Skin epidermis (tissue), 12 donors: ENCODE results near the gene NR2F6.

ENCODE experiments used
- H3K27ac ChIP-seq, 21 experiments: fragments of 200-600 bp; sonication (generic) in 11 of 21; one replicate each; pipeline ENCODE4 v1.5.0; 2020; ENCODE audit warnings: mild to moderate bottlenecking in 3 of 21, inconsistent platforms in 2 of 21, moderate library complexity in 2 of 21
- H3K4me3 ChIP-seq, 7 experiments: fragments of 200-600 bp; sonication (generic) in 2 of 7; one replicate each; pipeline ENCODE4 v1.5.0; 2020; ENCODE audit warnings: inconsistent platforms in 2 of 7, mild to moderate bottlenecking in 2 of 7, moderate library complexity in 1 of 7

The NR2F6 gene

DNA sequence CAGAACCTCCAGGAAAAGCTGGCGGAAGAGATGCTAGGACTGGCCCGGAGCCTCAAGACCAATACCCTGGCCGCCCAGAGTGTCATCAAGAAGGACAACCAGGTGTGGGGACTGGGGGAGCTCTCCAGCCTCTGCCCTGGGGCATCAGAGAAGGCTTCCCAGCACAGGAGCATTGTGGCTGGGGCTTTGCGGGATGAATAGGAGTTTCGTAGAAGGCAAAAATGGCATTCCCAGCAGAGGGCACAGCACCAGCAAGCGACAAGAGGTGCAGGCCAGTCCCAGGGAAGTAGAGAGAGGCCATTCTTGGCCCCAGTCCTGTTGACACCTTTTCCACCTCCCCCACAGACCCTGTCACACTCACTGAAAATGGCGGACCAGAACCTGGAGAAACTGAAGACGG, 26.4 kb downstream of the NR2F6 start:
- no peak overlapping the region for H3K27ac ChIP-seq
- H3K4me3 ChIP-seq: no peak overlapping the region

DNA sequence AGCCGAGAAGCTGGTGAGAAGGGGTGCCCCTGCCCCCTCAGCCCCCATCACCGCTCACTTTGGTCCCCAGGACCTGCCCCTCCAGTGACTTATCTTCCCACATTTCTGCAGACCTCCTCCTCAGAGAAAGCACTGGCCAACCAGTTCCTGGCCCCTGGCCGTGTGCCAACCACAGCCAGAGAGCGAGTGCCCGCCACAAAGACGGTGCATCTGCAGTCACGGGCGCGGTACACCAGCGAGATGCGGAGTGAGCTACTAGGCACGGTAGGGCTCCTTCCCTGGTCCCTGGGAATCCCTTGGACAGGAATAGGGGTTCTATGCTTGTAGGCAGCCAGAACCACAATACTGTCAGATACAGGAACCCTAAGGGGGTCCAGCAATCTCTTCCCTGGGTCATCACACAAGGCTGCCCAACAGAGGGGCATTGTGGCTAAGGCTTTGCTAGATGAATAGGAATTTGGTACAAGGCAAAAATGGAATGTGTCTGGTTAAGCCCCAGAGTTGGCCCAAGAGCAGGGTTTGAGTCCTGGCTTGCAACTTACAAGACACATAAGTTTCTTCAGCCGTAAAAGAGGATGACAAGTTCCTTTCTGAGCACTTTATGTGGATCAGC, 29.6 kb downstream of the NR2F6 start:
- H3K4me3 ChIP-seq: peak overlapping the region in 5 of 7 experiments; percentile 51 to 68 (median 60)
- peak overlapping the region in 8 of 21 experiments; percentile 89 to 97 (median 94) for H3K27ac ChIP-seq

DNA sequence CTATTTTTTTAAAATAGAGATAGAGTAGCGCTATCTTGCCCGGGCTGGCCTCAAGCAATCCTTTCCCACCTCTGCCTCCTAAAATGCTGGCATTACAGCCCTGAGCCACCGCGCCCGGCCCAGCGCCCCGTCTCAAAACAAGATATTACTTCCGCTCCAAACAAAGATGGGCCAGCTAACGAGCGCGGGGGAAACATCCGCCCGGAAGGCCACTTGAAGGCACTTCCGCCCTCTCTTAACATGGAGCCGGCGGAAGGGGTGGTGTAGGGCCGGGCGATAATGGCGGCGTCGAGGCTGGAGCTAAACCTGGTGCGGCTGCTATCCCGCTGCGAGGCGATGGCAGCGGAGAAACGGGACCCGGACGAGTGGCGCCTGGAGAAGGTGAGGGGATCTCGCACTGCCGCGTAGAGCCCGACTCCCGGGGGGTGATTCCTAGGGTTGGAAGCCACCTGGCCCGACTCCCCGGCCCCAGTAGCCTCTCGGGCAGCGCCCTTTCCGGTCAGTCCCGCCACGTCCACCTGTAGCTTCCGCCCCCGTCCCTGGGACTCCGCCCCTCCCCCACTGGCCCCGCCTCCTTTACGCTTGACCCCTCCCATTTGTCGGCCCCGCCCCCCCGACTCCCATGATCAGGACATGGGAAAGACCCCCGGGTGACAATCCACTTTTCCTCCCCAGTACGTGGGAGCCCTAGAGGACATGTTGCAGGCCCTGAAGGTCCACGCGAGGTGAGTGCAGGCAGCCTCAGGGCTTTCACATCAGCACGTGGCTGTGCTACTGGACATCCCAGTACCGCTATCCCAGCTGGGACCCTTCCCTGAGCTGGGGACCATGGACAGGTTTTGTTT, 30.4 kb downstream of the NR2F6 start, which contains the start of gene USE1:
Gene USE1, plus strand, starts transcription at position 231 of the 845 bp plus-strand sequence. Its CDS starts 49 bp downstream, at position 280.
- H3K4me3 ChIP-seq: peak within 1 kb of the TSS; percentile 47 to 68 (median 55)

DNA sequence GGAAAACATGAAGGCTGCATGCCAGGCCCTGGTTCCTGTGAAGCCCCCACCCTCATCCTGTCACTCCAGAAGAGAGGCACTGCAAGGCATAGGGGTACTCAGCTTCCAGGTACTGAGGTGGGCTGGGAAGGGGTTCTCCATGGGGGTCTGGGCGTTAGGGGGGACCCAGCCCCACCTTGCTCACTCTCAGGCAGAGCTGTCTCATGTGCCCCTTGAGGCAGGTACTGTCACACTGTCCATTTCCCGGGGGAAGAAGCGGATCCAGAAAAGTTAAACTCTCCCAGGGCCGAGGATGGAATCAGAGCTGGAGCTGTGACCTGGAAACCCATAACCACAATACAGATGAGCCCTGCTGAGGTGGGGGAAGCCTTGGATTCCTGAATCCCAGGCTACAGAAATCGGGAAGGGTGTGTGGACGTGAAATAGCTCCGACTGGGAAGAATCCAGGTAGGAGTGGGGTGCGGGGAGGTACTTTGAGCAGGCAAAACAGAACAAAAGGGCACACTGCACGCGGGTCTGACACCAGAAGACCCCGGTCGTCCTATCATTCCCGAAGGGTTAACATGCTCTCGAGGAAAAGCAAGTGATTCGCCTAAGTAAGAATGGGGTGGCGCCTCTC, 31.1 kb downstream of the NR2F6 start:
- peak overlapping the region; percentile 47 to 68 (median 55) for H3K4me3 ChIP-seq

More for the DNA sequence above, 30.4 kb downstream of the NR2F6 start, which contains the start of gene USE1:
- peak within 1 kb of the TSS; percentile 67 to 98 (median 94) for H3K27ac ChIP-seq

DNA sequence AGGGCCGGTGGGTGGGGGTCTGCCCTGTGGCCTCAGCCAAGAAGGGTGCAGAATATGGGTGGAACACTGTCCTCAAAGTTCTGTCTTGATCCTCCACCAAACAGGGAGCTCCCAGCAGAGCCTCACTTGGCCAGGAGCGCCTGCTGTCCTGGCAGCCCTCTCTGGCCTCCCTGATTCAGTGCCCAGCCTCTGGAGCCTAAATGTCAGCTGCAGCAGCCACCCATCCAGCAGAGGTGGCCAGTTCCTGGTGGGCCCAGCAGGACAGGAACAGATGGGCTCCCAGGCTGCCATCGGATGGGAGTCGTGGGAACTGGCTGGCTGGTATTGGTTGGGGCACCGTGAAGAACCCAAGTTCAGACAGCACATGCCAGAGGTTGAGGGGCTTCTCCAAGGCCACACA, 32.4 kb downstream of the NR2F6 start:
- Histone ChIP-seq H3K4me3 (no peak overlapping the region), H3K27ac (no peak overlapping the region)

More for the DNA sequence above, 31.1 kb downstream of the NR2F6 start:
- H3K27ac ChIP-seq: peak overlapping the region; percentile 67 to 98 (median 94)

DNA sequence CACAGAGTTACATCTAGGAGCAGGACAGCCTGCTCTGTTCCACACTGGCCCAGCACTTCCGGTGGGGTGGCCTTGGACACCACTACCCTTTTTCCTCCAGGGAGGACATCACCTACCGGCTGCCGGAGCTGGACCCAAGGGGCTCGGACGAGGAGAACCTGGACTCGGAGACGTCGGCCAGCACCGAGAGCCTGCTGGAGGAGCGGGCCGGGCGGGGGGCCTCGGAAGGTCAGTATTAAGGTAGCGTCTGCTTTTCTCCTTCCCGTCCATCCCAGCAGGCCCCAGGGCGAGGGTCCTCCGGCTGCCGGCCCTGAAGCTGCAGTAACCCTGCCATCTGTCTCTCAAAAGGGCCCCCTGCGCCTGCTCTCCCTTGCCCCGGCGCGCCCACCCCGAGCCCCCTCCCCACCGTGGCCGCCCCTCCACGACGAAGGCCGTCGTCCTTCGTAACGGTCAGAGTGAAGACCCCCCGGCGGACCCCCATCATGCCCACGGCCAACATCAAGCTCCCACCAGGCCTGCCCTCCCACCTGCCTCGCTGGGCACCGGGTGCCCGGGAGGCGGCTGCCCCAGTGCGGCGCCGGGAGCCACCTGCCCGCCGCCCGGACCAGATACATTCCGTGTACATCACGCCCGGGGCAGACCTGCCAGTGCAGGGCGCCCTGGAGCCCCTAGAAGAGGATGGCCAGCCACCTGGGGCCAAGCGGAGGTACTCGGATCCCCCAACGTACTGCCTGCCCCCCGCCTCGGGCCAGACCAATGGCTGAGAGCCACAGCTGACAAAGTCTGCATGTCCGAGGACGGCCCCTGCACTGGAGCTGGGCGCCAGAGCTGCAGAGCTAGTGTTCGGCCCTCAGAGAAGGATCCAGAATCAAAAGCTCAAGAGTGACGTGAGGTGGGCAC, 33.9 kb downstream of the NR2F6 start:
- Histone ChIP-seq H3K27ac (no peak overlapping the region), H3K4me3 (no peak overlapping the region)

DNA sequence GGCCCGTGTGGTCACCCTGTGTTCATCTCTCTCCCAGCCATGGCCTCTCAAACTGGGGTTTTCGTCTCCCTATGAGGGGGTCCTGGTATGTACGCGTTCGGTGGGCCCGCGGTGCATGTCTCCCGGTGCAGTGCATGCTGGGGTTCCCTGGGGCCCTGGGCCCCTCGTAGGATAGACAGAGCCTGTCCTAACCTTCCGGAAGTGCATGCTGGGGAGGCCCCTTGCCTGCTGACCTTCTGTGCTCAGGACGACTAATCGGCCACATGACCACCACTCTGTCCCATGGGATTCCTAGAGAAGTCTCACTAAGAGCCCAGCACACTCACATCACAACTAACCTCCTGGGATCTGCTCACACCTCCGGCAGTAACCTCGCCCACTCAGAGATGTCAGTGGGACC, 35.4 kb downstream of the NR2F6 start:
- Histone ChIP-seq H3K4me3 (no peak overlapping the region), H3K27ac (no peak overlapping the region)

DNA sequence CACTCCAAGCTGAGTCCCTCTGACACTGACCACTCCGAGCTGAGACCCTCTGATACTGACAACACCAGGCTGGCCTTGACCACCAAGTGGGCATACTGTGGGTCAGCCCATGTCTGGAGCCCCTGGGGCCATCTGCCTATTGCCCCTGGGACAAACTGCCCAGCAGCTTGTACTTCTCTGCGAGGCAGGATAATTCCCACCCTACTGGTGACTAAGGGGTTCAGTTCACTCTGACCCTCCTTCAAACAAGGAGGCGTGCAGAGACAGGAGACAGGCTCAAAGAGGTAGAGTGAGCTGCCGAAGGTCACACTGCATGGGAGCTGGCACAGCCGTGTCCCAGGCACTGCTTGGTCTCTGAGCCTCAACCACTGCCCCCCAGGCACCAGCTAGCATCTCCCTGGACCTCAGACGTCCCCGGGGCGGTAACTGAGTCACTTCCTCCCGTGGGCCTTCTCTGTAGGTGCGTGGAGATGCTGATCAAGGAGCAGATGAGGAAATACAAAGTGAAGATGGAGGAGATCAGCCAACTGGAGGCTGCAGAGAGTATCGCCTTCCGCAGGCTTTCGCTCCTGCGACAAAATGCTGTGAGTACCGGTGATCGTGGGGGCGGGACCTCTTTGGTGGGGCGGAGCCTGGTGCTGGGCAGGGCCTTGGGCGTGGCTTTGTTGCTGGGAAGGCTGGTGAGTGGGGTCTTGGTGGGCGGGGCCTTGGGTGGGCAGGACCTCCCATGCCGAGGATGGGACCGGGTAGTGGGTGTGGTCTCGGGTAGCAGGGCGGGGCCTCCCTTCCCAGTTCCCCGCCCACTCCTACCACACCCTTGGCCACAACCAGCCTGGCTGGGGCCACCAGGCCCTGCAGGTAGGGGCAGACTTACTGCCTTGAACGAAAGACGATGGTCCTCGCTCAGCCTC, 36.3 kb downstream of the NR2F6 start:
- H3K27ac ChIP-seq: no peak overlapping the region
- no peak overlapping the region for H3K4me3 ChIP-seq

DNA sequence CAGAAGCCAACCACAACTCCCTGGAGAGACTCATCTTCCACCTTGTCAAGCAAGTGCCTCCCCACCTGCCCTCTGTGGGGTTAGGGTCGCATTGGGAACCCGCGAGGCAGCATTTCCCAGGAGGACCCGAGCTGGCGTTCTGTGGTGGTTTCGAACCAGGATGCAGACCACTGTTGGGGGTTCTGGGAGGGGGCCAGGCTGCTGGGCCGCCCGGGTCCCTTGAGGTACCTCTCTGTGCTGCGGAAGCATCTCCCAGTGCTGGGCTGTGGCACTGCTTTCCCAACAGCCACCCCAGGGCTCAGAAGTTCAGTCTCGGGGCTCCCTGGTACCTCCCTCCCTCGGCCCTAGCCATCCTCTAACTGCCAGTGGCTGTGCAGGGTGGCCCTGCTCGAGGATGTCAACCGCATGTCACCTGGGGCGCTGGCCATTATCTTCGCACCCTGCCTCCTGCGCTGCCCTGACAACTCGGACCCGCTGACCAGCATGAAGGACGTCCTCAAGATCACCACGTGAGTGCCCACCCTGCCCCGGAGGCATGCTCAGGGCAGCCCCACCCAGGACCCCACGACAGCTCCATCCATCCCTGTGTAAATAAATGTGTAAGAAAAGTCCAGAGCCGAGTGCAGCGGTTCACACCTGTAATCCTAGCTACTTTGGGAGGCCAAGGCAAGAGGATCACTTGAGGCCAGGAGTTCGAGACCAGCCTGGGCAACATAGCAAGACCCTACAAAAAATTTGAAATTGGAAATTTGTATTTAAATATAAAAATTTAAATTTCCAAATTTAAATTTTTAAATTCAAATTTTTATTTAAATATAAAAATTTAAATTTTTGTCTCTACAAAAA, 38.8 kb downstream of the NR2F6 start:
- no peak overlapping the region for H3K4me3 ChIP-seq
- no peak overlapping the region for H3K27ac ChIP-seq

DNA sequence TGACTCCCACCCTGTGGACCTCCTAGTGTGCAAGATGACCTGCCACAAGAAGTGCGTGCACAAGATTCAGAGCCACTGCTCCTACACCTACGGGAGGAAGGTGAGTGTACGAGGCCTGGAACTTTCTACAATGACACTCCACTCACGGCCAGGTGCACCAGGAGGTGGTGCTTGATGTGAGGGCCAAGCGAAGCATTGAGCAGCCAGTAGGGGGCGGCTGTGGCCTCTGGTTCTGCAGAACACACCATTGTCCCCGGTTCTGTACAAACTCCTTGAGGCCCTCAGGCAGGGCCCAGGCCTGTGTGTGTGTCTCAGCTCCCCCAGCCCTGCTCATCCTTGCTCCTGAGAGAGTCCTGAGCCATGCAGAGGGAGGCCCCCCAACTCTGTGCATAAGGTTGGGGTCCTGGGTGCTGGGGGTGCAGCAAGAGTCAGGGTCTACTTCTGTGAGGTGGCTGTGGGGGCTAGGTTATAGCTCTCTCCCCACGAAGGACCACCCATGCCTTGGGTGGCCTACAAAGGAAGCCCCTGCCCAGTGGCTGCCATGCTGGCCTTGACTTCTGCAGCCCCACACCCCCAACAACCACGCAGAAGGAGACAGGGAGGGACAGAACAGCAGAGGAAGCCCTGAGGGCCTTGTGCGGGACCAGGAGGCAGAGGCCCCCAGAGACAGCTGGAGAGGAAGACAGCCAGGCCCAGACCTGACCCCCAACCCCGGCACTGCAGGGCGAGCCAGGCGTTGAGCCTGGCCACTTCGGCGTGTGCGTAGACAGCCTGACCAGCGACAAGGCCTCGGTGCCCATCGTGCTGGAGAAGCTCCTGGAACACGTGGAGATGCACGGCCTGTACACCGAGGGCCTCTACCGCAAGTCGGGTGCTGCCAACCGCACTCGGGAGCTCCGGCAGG, 40.2 kb downstream of the NR2F6 start:
- H3K27ac ChIP-seq: no peak overlapping the region
- no peak overlapping the region for H3K4me3 ChIP-seq

DNA sequence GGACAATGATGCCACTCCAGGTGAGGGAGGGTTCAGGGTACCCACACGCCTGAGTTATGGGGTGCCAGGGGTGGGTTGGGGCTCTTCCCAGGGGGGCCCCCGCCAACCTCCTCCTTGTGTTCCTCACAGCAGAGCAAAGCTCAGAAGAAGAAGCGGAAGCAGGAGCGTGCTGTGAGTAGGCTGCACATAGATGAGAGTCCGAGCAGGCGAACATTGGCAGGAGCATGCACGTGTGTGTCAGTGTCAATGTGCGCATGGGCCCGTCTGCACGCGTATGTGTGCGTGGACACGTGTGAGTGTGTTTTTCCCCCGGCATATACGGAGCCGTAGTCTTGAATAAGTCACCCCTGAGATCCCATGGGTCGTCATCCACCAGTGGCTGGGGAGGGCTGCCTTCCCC, 43.0 kb downstream of the NR2F6 start:
- Histone ChIP-seq H3K4me3 (no peak overlapping the region), H3K27ac (no peak overlapping the region)

DNA sequence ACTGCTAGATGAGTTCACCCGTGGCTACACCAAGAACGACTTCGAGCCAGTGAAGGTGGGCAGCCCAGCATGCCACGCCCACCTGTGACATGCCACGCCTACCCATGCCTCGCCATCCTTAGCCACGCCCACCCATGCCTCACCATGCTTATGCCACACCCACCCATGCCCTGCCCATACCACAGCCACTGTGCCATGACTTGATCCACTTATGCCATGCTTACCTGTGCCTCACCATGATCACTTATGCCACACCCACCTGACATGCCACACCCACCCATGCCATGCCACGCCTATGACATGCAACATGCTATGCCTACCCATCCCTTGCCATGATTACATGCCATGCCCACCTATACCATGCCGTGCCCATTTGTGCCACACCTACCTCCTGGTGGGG, 43.5 kb downstream of the NR2F6 start:
- no peak overlapping the region for H3K27ac ChIP-seq
- H3K4me3 ChIP-seq: no peak overlapping the region

DNA sequence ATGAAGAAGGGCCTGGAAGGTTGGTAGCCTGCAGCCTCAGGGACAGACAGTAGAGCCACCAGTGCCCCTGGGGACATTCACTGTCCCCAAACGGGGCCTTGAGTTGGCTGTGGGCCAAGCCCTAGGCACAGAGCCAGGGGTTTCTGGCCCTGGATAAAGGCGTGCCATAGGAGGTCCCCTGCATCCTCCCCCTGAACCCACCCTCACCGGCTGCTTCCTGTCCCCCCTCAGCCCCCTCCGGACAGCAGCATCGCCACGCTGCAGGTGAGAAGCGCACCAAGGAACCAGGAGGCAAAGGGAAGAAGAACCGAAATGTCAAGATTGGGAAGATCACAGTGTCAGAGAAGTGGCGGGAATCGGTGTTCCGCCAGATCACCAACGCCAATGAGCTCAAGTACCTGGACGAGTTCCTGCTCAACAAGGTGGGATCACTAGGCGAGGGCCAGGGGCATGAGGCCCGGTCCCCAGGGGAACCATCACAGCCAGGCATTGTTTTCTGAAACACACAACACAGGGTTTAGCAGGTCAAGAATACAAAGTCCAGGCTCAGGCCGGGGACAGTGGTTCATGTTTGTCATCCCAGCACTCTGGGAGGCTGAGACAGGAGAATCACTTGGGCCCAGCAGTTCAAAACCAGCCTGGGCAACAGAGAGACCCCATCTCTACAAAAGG, 45.2 kb downstream of the NR2F6 start:
- H3K27ac ChIP-seq: no peak overlapping the region

DNA sequence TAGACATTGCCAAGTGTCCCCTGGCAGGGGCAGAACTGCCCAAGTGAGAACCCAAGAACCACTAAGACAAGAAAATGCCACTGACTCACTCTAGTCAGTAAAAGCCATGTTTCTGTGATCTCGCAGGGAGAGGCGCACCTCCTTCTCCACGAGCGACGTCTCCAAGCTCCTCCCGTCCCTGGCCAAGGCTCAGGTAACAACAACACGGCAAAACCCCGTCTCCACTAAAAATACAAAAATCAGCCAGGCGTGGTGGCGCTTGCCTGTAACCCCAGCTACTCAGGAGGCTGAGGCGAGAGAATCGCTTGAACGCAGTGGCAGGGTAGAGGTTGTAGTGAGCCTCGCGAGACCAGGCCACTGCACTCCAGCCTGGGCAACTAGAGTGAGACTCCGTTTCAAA, 48.1 kb downstream of the NR2F6 start:
- Histone ChIP-seq H3K4me3 (no peak overlapping the region), H3K27ac (no peak overlapping the region)

More for the DNA sequence above, 45.2 kb downstream of the NR2F6 start:
- H3K4me3 ChIP-seq: no peak overlapping the region

DNA sequence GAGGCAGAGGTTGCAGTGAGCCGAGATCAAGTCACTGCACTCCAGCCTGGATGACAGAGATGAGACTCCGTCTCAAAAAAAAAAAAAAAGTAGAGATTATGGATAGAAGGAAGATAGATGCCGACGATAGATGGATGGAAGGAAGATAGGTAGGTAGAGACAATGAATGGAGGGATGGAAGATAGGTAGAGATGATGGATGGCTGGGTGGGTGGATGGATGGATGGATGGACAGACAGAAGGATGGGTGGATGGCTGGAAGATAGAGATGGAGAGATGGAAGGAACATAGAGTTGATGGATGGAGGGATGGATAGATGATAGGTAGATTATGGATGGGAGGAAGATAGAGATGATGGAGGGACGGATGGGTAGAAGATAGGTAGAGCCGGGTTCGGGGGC, 49.1 kb downstream of the NR2F6 start:
- Histone ChIP-seq H3K27ac (no peak overlapping the region), H3K4me3 (no peak overlapping the region)

DNA sequence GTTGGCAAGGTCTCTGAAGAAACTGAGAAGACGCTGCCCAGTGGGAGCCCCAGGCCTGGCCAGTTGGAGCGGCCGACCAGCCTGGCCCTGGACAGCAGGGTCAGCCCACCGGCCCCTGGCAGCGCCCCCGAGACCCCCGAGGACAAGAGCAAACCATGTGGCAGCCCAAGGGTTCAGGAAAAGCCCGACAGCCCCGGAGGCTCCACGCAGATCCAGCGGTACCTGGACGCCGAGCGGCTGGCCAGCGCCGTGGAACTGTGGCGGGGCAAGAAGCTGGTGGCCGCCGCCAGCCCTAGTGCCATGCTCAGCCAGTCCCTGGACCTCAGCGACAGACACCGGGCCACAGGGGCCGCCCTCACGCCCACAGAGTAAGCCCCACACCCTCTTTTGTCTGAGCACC, 50.6 kb downstream of the NR2F6 start:
- no peak overlapping the region for H3K27ac ChIP-seq
- no peak overlapping the region for H3K4me3 ChIP-seq
